MCF 10A (cell line): ENCODE results near the gene AQP3. TPM values are rescaled to one million over a fixed set of nuclear protein-coding genes. Genes with fewer than 3 reads are reported as not detected.

ENCODE experiments used
- BruUV-seq: library from RNA; stranded (reverse); fragments of 400-500 nt; replicated peaks from 2 replicates; lab custom pipeline; 2021; lab: Mats Ljungman, UMichigan
- CTCF ChIA-PET: fragments of 300-600 bp; sonication (Branson Sonifier 250); formaldehyde crosslinking; extraction: SDS; loops from one replicate; lab custom pipeline; 2021; ENCODE audit warnings: antibody characterized with exemption, inconsistent platforms; lab: Yijun Ruan, JAX
- POLR2A ChIA-PET: fragments of 300-600, 350-650 bp; sonication (Branson Sonifier 250); formaldehyde crosslinking; extraction: SDS; loops from one replicate; lab custom pipeline; 2020; ENCODE audit warnings: antibody characterized with exemption, inconsistent platforms; lab: Yijun Ruan, JAX
- DNase-seq: peaks from one replicate; pipeline ENCODE4 v3.0.0-alpha.2; 2018; ENCODE audit not compliant: unreplicated experiment
- H3K27ac Mint-ChIP-seq: one replicate; pipeline ENCODE4 v1.8.0; 2022; ENCODE audit warnings: mild to moderate bottlenecking, low read depth, mixed read lengths; ENCODE audit not compliant: unreplicated experiment
- H3K27me3 Mint-ChIP-seq: one replicate; pipeline ENCODE4 v1.8.0; 2022; ENCODE audit warnings: mixed read lengths; ENCODE audit not compliant: insufficient read depth, unreplicated experiment
- H3K36me3 Mint-ChIP-seq: one replicate; pipeline ENCODE4 v1.8.0; 2022; ENCODE audit warnings: mild to moderate bottlenecking, moderate library complexity, mixed read lengths; ENCODE audit not compliant: insufficient read depth, unreplicated experiment
- H3K4me1 Mint-ChIP-seq: one replicate; pipeline ENCODE4 v1.8.0; 2022; ENCODE audit warnings: mixed read lengths; ENCODE audit not compliant: insufficient read depth, unreplicated experiment
- H3K4me3 Mint-ChIP-seq: one replicate; pipeline ENCODE4 v1.8.0; 2022; ENCODE audit warnings: mild to moderate bottlenecking, moderate library complexity, mixed read lengths; ENCODE audit not compliant: unreplicated experiment
- H3K9me3 Mint-ChIP-seq: one replicate; pipeline ENCODE4 v1.8.0; 2022; ENCODE audit warnings: mixed read lengths; ENCODE audit not compliant: unreplicated experiment
- intact Hi-C: fragments of 100-400 bp; cut with micrococcal nuclease; formaldehyde crosslinking; loops from 2 replicates; pipeline ENCODE4 v1.14.1; 2022
- total RNA-seq: library from RNA; stranded (reverse); gene quantifications from 2 replicates; pipeline ENCODE4 v1.2.3, GENCODE V29; 2022
- TF ChIP-seq, protein P1 (sequence below): fragments of 200-600 bp; IDR thresholded peaks from one replicate; pipeline ENCODE4 v1.8.0; 2022; ENCODE audit warnings: antibody characterized with exemption, mild to moderate bottlenecking; ENCODE audit not compliant: unreplicated experiment

AQP3 gene
- total RNA-seq, 1 experiment from 2014 or later = 0.89 TPM

DNA sequence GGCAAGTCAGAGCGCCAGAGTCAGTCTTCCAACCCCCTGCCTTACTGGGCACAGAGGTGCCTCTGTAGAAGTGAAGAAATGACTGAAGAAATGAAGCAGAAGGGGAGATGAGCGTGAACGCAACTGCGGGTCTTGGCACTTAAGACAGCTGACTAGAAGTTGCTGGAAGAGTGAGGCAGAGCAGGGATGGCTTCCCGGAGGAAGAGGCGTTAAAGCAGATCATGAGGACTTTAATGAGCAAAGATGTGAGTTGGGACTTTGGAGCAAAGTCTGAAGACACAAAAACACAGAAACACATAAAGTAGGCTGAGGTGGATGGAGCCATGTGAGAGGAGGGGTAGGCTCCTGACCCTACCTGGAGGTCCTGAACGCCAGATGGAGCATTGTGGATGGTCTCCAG is 7.2 kb downstream of the AQP3 start:
- no peaks in the 10 kb centered on the region for H3K27me3 Mint-ChIP-seq
- no peak for DNase-seq
- CTCF ChIA-PET = interaction anchor here (0.6 to 3.7 kb wide), 4 partner anchors 12 to 37 kb away, joined by 3 to 23 read pairs (median 4); no protein-coding TSS in a partner anchor
- intact Hi-C loops = no loop called here
- TF ChIP-seq, protein P1, sequence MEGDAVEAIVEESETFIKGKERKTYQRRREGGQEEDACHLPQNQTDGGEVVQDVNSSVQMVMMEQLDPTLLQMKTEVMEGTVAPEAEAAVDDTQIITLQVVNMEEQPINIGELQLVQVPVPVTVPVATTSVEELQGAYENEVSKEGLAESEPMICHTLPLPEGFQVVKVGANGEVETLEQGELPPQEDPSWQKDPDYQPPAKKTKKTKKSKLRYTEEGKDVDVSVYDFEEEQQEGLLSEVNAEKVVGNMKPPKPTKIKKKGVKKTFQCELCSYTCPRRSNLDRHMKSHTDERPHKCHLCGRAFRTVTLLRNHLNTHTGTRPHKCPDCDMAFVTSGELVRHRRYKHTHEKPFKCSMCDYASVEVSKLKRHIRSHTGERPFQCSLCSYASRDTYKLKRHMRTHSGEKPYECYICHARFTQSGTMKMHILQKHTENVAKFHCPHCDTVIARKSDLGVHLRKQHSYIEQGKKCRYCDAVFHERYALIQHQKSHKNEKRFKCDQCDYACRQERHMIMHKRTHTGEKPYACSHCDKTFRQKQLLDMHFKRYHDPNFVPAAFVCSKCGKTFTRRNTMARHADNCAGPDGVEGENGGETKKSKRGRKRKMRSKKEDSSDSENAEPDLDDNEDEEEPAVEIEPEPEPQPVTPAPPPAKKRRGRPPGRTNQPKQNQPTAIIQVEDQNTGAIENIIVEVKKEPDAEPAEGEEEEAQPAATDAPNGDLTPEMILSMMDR = no peak
- no TSS peak for BruUV-seq
- H3K4me3 Mint-ChIP-seq = no peak overlapping the region
- POLR2A ChIA-PET = interaction anchor here (1.4 kb wide), 1 partner anchor 34 kb away, joined by 4 read pairs; the partner anchor contains the start of gene NOL6
- no peak overlapping the region for H3K27ac Mint-ChIP-seq
- no peaks in the 10 kb centered on the region for H3K36me3 Mint-ChIP-seq
- peaks cover 49% of the 10 kb centered on the region for H3K4me1 Mint-ChIP-seq
- H3K9me3 Mint-ChIP-seq = no peaks in the 10 kb centered on the region

DNA sequence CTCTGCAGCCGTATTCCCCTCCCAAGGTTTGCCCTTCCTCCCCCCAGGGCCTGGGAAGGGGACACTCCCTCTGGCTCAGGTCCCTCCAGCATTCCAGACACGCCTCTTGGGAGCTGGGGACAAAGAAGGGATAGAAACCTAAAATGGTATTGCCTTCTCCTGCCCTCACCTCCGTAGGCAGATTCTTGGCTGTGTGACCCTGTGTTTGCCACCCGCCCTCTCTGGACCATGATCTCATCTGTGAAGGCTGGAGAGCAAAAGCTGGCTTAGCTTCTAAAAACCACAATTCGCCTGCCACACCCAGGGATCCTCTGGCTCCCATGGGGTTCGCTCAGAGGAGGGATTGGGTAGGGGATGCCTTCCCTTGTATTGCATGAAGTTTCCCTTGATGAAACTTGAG is 7.7 kb downstream of the AQP3 start:
- no TSS peak for BruUV-seq
- intact Hi-C loops = no loop called here
- POLR2A ChIA-PET = interaction anchor here (0.6 to 1.4 kb wide), 3 partner anchors 8 to 34 kb away, joined by 3 to 4 read pairs (median 3); partner anchors contain the start of gene NOL6
- Mint-ChIP-seq H3K36me3 (no peaks in the 10 kb centered on the region), H3K4me1 (peaks cover 44% of the 10 kb centered on the region), H3K27ac (no peak overlapping the region), H3K27me3 (no peaks in the 10 kb centered on the region), H3K4me3 (no peak overlapping the region), H3K9me3 (no peaks in the 10 kb centered on the region)
- CTCF ChIA-PET = interaction anchor here (0.6 to 3.7 kb wide), 4 partner anchors 13 to 37 kb away, joined by 3 to 23 read pairs (median 4); no protein-coding TSS in a partner anchor
- TF ChIP-seq, protein P1 = no peak
- no peak for DNase-seq

DNA sequence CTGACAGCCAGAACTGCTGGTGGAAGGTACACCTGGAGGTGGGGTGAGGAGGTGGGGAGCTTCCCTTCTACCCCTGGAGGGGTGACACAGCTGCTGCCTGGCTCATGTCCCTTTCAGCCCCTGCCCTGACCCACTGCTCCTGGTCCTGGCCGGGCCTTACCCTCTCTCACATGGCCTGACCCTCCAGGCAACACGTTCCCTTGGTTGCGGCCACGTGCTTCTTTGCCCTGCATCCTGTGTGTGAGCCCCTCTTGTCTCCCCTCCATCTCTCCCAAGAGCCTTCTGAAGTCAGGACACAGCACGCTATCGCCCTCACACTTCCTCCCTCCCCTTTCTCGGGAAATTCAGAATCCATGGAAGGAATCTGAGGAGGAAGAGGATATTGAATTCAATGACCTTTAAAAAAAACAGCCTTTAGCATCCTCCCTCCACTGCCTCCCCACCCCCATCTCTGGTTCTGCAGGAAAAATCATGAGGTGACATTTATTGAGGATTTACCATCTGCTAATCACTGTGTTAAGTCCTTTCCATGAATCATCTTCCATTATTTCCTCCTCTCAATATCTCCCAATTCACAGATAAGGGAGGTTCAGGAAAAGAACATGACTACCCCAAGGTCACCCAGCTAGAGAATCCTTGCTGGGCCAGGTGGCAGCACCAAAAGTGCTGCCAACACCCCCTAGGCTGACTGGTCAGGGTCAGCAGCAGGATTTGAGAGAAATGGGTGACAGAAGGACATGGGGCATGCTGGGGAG is 8.3 kb downstream of the AQP3 start:
- CTCF ChIA-PET = interaction anchor here (0.8 to 1.9 kb wide), 3 partner anchors 26 to 36 kb away, joined by 3 to 4 read pairs (median 4); no protein-coding TSS in a partner anchor
- no TSS peak for BruUV-seq
- H3K9me3 Mint-ChIP-seq = no peaks in the 10 kb centered on the region
- intact Hi-C loops = no loop called here
- H3K4me1 Mint-ChIP-seq = peaks cover 40% of the 10 kb centered on the region
- DNase-seq = no peak
- H3K27ac Mint-ChIP-seq = no peak overlapping the region
- TF ChIP-seq, protein P1 = no peak
- H3K36me3 Mint-ChIP-seq = no peaks in the 10 kb centered on the region
- no peak overlapping the region for H3K4me3 Mint-ChIP-seq
- H3K27me3 Mint-ChIP-seq = no peaks in the 10 kb centered on the region
- POLR2A ChIA-PET = interaction anchor here (0.6 to 1.4 kb wide), 4 partner anchors 8 to 208 kb away, joined by 3 to 4 read pairs (median 3); partner anchors contain the start of gene NOL6

DNA sequence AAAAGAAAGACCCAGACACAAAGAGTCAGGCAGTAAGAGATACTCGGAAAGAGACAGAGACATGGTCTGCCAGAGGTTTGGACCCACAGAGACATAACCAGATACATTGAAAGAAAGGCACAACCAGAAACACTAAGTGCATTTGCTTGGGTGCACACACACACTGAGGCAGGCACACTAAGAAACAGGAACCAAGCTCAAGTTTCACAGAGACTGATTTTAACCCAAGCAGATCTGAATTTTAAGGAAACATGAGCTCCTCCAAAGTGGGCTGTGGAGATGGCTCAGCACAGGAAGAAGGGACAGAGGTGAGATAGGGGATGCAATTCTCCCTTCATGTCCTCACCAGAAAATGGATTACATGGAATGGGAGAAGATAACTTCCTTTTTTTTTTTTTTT is 9.5 kb downstream of the AQP3 start:
- Mint-ChIP-seq H3K27me3 (no peaks in the 10 kb centered on the region), H3K36me3 (no peaks in the 10 kb centered on the region), H3K4me1 (peaks cover 32% of the 10 kb centered on the region), H3K27ac (no peak overlapping the region), H3K4me3 (no peak overlapping the region), H3K9me3 (no peaks in the 10 kb centered on the region)
- TF ChIP-seq, protein P1 = no peak
- POLR2A ChIA-PET = interaction anchor here (1.0 kb wide), 1 partner anchor 36 kb away, joined by 3 read pairs; the partner anchor contains the start of gene NOL6
- CTCF ChIA-PET = interaction anchor here (0.8 to 2.4 kb wide), 6 partner anchors 10 to 34 kb away, joined by 3 to 12 read pairs (median 4); no protein-coding TSS in a partner anchor
- no TSS peak for BruUV-seq
- no peak for DNase-seq
- intact Hi-C loops = no loop called here
